ENCODE data around the gene TMEM144.

The TMEM144 gene

DNA sequence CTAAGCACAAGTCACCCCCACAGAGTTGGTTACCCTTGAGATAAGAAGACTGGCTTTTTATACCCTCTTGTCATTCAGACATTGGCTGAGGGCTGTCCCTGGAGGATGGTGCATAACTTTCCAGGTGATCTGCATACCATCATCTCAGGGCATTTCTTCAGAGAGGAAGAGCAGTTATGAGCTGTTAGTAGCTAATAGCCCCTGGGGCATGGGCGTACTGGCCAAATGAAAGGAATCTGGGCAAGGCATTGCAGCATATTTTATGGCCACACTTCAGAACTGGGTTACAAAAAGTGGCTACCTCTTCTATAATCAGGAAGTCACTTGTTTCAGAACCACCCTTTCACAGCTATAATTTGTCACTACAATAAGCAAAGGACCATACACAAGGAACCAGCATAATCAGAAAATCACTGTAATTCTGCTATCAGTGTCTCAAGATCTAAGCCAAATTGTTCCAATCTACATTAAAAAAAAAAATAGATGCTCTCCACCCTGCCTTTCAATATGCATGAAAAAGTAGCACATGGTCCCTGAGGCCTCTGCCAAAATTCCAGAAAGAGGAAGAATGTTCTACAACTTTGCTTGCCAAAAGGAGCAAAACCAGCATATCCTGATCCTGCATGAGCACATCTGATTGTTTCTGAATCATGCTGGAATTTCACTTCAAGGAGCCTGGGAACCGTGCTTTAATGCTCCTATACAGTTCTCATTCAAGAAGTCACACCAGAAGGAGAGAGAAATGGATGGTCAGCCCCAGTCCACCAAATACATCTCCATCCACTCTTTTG is 92.0 kb downstream of the TMEM144 start:
- no peak for DNase-seq

DNA sequence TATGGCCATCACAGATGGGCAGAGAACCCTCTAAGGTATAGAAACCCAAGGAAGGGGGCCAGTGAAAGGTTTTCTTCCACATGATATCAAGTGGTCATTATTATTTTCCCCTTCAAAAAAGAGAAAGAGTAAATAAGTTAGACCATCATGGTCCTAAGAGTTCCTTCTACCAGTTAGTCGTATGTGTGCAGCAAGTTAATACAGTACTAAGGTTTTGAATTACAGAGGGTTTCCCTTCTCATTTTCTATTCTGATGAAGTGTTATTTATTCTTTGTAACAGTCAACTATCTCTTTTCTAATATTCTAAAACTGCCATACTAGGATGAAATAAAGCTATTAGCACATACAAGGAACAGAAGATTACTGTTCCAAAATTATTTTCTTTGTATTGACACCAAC is 94.4 kb downstream of the TMEM144 start:
- DNase-seq = no peak

All from KG1 (cell line).